Ramos (cell line): ENCODE measurements around the gene KANSL1L.
"Not testable (repeated sequence)": the region's sequence is repeated elsewhere in the genome, so short reads cannot be mapped to it uniquely, and the experiment has no call there.

Source experiments
- in situ Hi-C: fragments of 300-500 bp; cut with MboI; formaldehyde crosslinking; loops from one replicate; pipeline ENCODE4 v1.14.3; 2022; ENCODE audit warnings: low sequenced_read_pairs; ENCODE audit not compliant: unreplicated experiment

The KANSL1L gene, protein sequence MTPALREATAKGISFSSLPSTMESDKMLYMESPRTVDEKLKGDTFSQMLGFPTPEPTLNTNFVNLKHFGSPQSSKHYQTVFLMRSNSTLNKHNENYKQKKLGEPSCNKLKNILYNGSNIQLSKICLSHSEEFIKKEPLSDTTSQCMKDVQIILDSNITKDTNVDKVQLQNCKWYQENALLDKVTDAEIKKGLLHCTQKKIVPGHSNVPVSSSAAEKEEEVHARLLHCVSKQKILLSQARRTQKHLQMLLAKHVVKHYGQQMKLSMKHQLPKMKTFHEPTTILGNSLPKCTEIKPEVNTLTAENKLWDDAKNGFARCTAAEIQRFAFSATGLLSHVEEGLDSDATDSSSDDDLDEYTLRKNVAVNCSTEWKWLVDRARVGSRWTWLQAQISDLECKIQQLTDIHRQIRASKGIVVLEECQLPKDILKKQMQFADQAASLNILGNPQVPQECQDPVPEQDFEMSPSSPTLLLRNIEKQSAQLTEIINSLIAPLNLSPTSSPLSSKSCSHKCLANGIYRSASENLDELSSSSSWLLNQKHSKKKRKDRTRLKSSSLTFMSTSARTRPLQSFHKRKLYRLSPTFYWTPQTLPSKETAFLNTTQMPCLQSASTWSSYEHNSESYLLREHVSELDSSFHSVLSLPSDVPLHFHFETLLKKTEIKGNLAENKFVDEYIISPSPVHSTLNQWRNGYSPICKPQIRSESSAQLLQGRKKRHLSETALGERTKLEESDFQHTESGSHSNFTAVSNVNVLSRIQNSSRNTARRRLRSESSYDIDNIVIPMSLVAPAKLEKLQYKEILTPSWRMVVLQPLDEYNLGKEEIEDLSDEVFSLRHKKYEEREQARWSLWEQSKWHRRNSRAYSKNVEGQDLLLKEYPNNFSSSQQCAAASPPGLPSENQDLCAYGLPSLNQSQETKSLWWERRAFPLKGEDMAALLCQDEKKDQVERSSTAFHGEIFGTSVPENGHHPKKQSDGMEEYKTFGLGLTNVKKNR

DNA sequence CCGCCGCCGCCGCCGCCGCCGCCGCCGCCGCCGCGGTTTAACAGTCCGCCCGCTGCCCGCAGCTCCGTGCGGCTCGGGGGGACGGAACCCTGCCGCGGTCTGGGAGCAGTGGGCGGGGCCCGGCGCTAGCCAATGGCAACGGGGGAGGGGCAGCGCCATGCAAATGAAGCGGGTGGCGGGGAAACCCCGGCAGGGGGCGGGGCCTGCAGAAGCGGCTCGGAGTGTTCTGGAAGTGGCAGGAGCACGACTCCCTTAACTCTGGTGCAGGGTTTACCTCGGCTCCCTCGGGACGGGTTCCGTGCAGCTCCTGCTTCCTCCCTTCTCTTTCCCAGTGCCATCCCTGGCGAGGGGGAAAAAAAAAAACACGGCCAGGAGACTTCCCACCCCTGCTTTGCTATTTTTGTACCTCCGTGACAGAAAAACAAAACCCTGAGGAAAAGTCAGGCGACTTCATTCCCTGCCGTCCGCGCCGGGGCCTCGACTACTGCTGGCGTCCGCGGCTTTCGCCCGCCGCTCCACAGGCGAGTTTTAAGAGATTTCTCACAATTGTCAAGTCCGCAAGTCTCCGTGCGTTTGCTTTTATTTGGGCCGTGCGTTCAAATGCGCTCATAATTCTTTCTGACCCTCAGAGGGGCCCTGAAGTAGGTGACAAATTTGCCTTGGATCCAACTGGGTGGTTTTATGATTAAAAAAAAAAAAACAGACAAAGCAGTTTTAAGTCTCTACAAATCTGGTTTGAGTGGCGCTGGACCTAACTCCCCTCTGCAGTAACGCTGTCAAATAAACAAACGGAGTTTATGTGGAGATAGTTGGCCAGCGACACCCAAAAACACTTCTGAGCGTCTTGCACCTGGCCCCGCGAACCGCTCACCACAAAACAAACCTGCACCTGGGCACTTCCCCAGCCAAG, at the start of gene KANSL1L:
KANSL1L (minus strand) TSS at position 101 of the 910 bp plus-strand sequence. CDS start 16,827 bp downstream, outside the sequence.
- in situ Hi-C loops = no loop called here

DNA sequence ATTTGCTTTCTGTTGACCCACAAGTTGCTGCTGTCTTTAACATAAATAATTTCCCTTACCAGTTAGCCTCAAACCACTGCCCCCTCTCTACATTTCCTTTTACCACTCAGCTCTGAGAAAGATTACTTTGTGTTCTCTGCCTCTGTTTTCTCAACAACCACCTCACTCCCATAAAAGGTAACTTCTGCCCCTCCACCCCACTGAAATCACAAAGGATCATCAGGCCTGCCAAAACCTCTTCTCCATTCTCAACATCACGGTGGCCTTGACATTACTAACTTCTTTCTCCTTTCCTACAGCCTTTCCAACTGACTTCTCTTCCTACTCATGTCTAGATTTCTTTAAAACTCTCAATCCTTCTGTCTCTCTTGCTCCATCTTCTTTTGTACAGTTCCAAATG, 43.9 kb upstream of the KANSL1L start:
- in situ Hi-C loops = loop anchor here (25.0 kb wide), 1 partner anchor 878 kb away; no protein-coding TSS in a partner anchor

DNA sequence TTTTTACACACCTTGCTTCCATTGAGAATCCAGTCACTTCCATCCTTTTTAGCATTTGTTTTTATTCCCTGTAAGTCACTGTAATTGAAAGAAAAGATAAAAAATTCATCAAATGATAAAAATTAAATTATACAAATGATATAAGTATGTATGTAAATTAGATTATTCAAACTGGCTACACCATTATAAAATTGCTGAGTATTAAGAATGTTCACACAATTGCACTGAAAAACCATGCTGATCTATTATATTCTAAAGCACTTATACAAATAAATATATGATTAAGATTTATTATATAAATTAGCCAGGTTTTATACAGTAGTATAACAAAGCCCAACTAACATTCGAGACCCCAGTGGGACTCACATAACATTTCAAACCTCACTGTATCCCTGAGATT, 39.0 kb upstream of the KANSL1L start:
- in situ Hi-C loops = loop anchor here (25.0 kb wide), 1 partner anchor 873 kb away; no protein-coding TSS in a partner anchor

DNA sequence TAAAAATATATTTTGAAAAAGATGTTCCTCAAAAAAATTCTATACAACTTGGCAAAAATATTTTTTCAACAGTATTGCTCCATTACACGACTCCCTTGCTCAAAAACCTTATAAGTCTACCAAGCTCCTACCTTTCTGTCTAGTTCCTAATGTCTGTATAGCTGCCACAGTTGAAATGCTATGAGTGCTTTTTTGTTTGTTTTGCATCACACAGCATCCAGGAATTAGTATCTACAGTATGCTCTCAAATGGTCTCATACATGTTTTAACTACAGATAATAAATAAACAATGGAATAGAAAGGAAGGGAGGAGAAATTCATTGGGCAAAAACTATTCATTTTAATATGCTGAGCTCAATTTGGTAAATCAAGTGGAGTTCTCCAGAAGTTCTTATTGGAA, 36.7 kb upstream of the KANSL1L start:
- in situ Hi-C loops = loop anchor here (25.0 kb wide), 1 partner anchor 871 kb away; no protein-coding TSS in a partner anchor

DNA sequence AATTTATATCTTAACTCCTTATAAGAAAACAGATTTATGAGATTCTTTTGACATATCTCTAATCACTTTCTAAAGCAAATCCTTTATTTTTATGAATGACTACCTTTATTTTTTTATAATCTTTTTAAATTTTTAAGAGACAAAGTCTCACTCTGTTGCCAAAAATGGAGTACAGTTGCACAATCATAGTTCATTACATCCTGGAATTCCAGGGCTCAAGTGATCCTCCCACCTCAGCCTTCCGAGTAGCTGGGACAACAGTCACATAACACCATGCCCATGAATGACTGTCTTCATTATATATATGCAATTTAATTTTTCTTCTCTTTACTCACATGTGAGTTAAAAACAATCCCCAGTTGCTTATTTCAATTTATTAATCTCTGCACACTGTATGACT, 32.3 kb upstream of the KANSL1L start:
- in situ Hi-C loops = loop anchor here (25.0 kb wide), 1 partner anchor 866 kb away; no protein-coding TSS in a partner anchor

DNA sequence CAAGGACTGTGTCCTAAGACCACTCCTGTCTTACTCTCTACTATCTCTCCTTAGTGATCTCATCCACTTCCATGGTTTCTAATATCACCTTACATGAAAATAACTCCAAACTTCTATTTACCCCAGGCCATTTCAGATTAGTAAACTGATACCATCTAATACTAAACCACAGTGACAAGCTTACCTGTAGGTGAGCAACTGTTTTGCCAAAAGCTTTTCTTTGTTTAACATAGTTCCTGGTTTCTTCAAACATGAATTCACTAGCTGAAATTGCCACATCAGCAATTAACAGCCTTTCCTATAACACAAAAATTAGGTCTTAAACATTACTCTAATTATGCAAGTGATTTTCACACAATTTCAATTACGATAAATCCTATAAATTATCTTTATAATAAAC, 31.9 kb upstream of the KANSL1L start:
- in situ Hi-C loops = loop anchor here (25.0 kb wide), 1 partner anchor 866 kb away; no protein-coding TSS in a partner anchor

DNA sequence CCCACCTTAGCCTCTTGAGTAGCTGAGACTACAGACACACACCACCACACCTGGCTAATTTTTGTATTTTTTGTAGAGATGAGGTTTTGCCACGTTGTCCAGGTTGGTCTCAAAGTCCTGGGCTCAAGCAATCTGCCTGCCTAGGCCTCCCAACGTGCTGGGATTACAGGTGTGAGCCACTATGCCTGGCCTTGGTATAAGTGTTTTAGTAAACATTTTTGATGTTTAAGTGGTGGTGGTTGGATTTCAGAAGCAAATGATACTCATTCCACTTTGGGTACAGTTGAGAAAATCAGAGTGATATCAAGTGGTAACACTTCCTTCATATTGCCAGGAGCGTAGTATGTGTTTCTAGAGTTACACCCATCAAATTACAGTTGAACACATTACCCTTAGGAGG, 28.6 kb upstream of the KANSL1L start:
- in situ Hi-C loops = loop anchor here (5.0 to 25.0 kb wide), 2 partner anchors 223 to 863 kb away; no protein-coding TSS in a partner anchor

DNA sequence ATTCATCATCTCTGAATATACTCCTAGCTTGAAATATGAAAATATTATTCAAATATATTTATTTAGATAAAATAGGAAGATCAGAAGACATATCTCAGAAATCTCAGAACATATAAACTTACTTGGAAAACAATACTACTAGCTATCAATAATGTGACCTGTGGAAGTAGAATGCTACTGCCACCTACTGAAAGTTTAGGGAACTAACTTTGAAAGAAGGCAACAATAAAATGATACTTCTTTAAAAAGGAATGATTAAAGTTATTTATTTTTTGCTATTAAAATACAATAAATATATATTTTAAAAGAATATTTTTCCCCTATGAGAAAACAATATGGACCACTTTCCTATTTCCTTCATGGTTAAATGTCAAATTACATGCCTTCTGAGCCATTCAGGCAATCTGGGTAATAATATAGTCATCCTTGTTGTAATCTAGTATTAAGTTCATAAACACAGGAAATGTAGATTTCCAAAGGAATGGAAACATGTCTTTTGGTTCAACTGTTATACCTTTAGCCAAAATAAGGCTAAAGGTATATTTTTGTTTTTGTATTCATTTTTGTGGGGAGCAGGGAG, 28.1 kb upstream of the KANSL1L start:
- in situ Hi-C loops = loop anchor here (5.0 kb wide), 1 partner anchor 222 kb away; no protein-coding TSS in a partner anchor

DNA sequence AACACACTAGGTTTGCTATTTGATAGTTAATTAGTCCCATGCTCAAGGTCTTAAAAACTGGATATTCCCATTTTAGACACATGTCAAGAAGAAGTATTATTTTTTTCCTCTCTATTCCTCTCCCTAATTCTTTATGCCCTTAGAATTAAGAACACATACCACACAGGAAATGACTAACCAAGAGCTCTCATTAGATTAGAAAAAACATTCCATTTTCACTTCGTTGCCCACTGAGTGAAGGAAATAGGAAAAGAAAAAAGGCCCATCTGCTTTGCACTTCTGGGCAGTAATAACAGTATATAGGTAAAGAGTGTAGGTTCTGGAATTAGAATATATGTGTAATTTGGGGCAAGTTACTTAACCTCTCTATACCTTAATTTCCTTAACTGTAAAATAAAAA, 27.1 kb upstream of the KANSL1L start:
- in situ Hi-C loops = loop anchor here (5.0 kb wide), 1 partner anchor 221 kb away; no protein-coding TSS in a partner anchor

DNA sequence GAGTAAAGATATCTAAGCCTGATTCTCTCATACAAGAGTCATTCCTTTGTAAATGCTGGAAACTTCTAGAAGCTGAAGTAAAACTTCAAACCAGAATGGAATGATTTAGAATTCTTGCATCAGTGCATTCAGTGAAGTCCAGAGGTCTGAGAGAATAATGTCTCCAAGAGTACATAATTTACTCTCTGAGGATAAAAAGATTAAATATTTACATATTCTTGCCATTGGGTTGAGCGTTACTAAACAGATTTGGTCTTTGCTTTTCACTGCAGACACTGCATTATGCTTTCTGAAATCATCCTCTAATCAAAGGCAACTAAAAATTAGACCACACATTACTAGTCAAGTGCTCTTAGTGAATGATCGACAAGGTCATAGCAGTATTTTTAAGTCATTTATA, 26.5 kb upstream of the KANSL1L start:
- in situ Hi-C loops = loop anchor here (5.0 kb wide), 1 partner anchor 220 kb away; no protein-coding TSS in a partner anchor

DNA sequence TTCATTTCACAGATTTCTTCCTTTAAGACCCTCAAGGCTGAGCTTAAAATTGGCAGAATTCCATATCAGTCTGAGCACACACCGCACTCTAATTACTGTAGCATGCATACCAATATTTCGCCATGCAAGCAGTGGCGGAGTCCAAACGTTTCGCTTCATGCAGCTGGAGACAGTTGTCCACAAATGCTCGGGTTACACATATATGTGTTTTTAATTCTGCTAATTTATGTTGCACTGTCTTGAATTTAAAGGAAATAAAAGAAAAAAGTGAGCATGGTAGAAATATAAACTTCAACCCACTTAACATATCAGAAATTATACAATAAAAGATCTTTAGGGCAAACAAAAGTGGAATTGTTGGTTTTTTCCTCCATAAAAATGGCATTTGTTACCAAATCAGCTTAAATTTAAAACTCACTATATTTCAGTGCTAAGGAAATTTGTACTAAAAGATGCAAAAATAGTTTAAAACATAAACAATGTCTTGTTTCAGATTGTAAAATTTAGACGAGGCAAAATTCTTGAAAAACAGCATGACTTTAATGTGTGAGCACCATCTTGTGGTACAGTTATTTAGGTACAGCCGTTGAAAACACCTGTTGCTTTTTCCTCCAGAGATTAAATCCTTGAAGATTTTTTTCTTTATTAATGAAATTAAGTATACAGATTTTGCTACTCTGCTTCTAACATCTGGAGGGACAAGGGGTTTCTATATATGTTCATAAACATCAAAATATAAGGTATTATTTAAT, 24.1 kb upstream of the KANSL1L start:
- in situ Hi-C loops = loop anchor here (5.0 kb wide), 1 partner anchor 218 kb away; no protein-coding TSS in a partner anchor

DNA sequence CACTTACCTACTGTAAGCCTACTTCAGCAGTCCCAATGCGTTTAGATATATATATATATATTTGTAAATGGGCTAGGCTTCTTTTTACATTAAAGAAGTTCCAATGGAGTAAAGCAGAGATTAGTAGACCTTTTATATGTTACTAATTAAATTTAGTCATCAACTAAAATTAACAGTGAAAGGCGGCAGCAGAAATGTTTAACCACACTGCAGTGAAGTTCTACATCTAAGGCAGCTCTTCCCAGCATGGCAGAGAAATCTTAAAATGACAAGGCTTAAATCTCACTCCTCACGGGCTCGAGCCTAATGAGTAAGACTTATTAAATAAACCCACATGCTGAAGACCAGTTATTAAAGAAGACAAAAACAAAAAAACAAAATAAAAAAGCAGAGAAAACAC, 19.1 kb upstream of the KANSL1L start:
- in situ Hi-C loops = no loop called here

DNA sequence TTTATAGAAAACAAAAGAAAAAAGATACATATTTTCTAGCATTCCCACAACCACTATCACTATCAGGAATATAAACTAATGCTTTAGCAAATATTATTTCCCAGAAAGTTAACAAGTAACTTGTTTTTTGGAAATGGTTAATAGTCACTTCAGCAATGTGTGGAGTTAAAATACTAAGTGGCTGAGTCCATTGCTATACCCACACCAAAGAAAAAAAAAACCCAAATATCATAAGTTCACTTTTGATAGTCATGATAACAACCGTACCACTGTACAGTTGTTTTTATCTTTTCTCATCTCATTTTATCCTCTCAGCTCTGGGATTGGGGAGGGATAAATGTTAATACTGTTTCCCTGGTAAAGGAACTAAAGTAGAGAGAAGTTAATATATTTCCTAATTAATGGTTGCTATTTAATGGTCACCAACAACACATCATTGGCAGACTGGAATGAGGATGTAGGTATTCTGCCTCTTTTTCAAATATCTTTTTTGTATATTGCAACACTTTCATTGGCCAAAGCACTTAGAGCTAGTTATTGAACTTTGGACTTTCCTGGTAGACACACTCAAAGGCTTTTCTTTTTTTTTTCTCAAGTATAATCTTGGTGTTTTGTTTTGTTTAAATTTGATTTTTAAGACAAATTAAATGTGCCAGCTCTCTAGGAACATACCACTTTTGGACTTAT, 18.4 kb upstream of the KANSL1L start:
- in situ Hi-C loops = no loop called here

DNA sequence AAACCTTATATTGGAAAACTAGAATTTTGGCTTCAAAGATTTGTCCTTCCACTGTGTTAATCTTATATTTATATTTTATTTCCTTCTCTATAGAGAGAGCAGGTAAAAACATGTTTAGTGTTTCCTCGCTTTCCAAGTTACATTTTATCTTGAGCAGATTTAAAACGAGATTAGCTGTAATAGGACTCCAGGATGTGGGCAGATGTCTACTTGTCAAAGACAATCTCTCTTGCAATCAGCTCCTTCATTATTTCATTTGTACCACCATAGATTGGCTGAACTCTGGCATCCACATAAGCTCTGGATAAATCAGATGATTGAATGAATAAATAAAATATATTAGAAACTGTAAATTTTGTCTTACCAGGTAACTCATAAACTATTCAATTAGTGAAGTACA, 17.5 kb upstream of the KANSL1L start:
- in situ Hi-C loops = no loop called here

DNA sequence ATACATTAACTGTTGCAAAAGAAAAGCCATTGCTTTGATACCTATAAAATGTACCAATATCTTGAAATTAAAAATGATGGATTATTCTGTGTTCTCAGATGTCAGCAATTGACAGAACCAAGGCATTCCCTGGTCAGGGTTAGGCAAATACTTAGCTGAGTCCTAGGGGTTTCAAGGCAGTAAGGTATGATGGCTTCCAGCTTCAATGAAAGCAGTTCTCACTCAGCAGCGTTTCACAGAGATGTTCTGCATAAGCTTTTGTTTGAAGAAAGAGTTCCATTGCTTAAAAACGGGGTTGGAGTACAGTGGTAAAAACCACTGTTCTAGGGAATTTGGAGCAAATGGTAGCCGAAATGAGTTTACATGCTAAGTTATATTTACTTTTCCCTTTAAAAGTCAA, 17.0 kb upstream of the KANSL1L start:
- in situ Hi-C loops = no loop called here

DNA sequence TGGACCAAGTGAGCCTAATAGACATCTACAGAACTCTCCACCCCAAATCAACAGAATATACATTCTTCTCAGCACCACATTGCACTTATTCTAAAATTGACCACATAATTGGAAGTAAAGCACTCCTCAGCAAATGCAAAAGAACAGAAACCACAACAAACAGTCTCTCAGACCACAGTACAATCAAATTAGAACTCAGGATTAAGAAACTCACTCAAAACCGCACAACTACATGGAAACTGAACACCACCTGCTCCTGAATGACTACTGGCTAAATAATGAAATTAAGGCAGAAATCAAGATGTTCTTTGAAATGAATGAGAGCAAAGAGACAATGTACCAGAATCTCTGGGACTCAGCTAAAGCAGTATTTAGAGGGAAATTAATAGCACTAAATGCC, 12.7 kb upstream of the KANSL1L start:
- in situ Hi-C loops = not testable (repeated sequence)

DNA sequence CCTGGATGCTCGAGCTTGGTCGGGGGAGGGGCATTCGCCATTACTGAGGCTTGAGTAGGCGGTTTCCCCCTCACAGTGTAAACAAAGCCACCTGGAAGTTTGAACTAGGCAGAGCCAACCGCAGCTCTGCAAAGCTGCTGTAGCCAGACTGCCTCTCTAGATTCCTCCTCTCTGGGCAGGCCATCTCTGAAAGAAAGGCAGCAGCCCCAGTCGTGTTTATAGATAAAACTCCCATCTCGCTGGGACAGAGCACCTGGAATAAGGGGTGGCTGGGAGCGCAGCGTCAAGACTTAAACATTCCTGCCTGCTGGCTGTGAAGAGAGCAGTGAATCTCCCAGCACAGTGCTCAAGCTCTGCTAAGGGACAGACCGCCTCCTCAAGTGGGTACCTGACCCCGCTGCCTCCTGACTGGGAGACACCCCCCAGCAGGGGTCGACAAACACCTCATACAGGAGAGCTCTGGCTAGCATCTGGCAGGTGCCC, 10.4 kb upstream of the KANSL1L start:
- in situ Hi-C loops = not testable (repeated sequence)
